Endodermal cell (in vitro differentiated cells): ENCODE results near the gene GTF2F2. TPM values are rescaled to one million over a fixed set of nuclear protein-coding genes. Genes with fewer than 3 reads are reported as not detected.

Source experiments
- DNase-seq: peaks from one replicate; pipeline ENCODE4 v3.0.0-alpha.2; 2017
- H3K27ac ChIP-seq: 2 replicates; pipeline ENCODE4 v1.5.1; 2013; ENCODE audit warnings: mild to moderate bottlenecking, low read depth, low read length, moderate library complexity
- H3K27me3 ChIP-seq: 2 replicates; pipeline ENCODE4 v1.6.1; 2013; ENCODE audit warnings: mild to moderate bottlenecking, low read length, moderate library complexity; ENCODE audit not compliant: insufficient read depth, control insufficient read depth, poor library complexity, severe bottlenecking
- H3K36me3 ChIP-seq: 2 replicates; pipeline ENCODE4 v1.7.0; 2013; ENCODE audit warnings: mild to moderate bottlenecking, low read length, moderate library complexity; ENCODE audit not compliant: control insufficient read depth, insufficient read depth
- H3K4me1 ChIP-seq: one replicate; pipeline ENCODE4 v1.7.0; 2013; ENCODE audit warnings: low read length; ENCODE audit not compliant: control insufficient read depth, insufficient read depth
- H3K4me3 ChIP-seq: 2 replicates; pipeline ENCODE4 v1.5.1; 2013; ENCODE audit warnings: mild to moderate bottlenecking, low read length, moderate library complexity
- H3K9ac ChIP-seq: 2 replicates; pipeline ENCODE4 v1.6.1; 2013; ENCODE audit warnings: mild to moderate bottlenecking, low read length, moderate library complexity; ENCODE audit not compliant: poor library complexity, severe bottlenecking; ENCODE audit errors: extremely low read depth
- H3K9me3 ChIP-seq: 2 replicates; pipeline ENCODE4 v1.6.1; 2013; ENCODE audit warnings: mild to moderate bottlenecking, low read length, moderate library complexity; ENCODE audit not compliant: control insufficient read depth
- H3K27ac Mint-ChIP-seq: 2 replicates; pipeline ENCODE4 v1.8.0; 2020; ENCODE audit warnings: mixed read lengths
- H3K27me3 Mint-ChIP-seq: 2 replicates; pipeline ENCODE4 v1.8.0; 2021; ENCODE audit warnings: mild to moderate bottlenecking, mixed read lengths; ENCODE audit not compliant: insufficient read depth
- H3K36me3 Mint-ChIP-seq: 2 replicates; pipeline ENCODE4 v1.8.0; 2020; ENCODE audit warnings: low read depth, mixed read lengths
- H3K4me1 Mint-ChIP-seq: 2 replicates; pipeline ENCODE4 v1.8.0; 2020; ENCODE audit warnings: mixed read lengths
- H3K4me3 Mint-ChIP-seq: 2 replicates; pipeline ENCODE4 v1.8.0; 2020; ENCODE audit warnings: mild to moderate bottlenecking, moderate library complexity, mixed read lengths
- H3K9me3 Mint-ChIP-seq: 2 replicates; pipeline ENCODE4 v1.8.0; 2020; ENCODE audit warnings: mild to moderate bottlenecking, mixed read lengths
- CTCF ChIP-seq: fragments of 200-600 bp; sonication (generic); conservative IDR thresholded peaks from 2 replicates; pipeline ENCODE4 v1.5.0; 2021; ENCODE audit warnings: antibody characterized with exemption, mild to moderate bottlenecking
- WGBS, 2 experiments: methylation state at CpG; one replicate each; pipeline versions ENCODE4 v1.1.5 to v1.1.7; 2013; ENCODE audit warnings: missing lambda C conversion rate in 2 of 2, mixed read lengths in 1 of 2; ENCODE audit not compliant: insufficient coverage in 1 of 2, insufficient read length in 1 of 2; 5-methylcytosine and 5-hydroxymethylcytosine counted together
- total RNA-seq, 2 donors: library from RNA; stranded (reverse); fragmentation: NEBNext Ultra II Directional in 1 of 2; extraction: Animal tissue kit (Norgen Biotek cat#: 25700) in 1 of 2; gene quantifications; 2 replicates in 1 of 2; 3 replicates in 1 of 2; pipeline ENCODE4 v1.2.1, GENCODE V29; 2021

Gene GTF2F2
- total RNA-seq, 2 donors from 2014 or later: 27.0 to 27.4 TPM

GRCh38 chr13:45196096-45196495, 75.8 kb downstream of the GTF2F2 start:
- WGBS, 2 experiments: 81% methylated on average over 3 of the region's 3 CpGs; no CpG with 5 or more reads in 1 of the 2 experiments
- Histone ChIP-seq H3K27me3 (no peaks in the 10 kb centered on the region), H3K27ac (no peak overlapping the region), H3K9ac (no peak overlapping the region), H3K4me3 (no peak overlapping the region), H3K9me3 (no peaks in the 10 kb centered on the region), H3K4me1 (peaks cover 8% of the 10 kb centered on the region), H3K36me3 (no peaks in the 10 kb centered on the region)
- H3K9me3 Mint-ChIP-seq: no peaks in the 10 kb centered on the region
- no peak for DNase-seq
- TF ChIP-seq CTCF: no peak
- no peak overlapping the region for H3K27ac Mint-ChIP-seq
- H3K27me3 Mint-ChIP-seq: no peaks in the 10 kb centered on the region
- H3K4me3 Mint-ChIP-seq: no peak overlapping the region
- peaks cover 3% of the 10 kb centered on the region for H3K36me3 Mint-ChIP-seq
- peaks cover 27% of the 10 kb centered on the region for H3K4me1 Mint-ChIP-seq

GRCh38 chr13:45196622-45197021, 76.3 kb downstream of the GTF2F2 start:
- no peak for TF ChIP-seq CTCF
- peak overlapping the region; percentile 62 for H3K27ac Mint-ChIP-seq
- no peak for DNase-seq
- WGBS, 2 experiments: 96 to 100% methylated on average over 1 of the region's 1 CpG
- H3K4me1 Mint-ChIP-seq: peaks cover 27% of the 10 kb centered on the region
- Histone ChIP-seq H3K27me3 (no peaks in the 10 kb centered on the region), H3K36me3 (peaks cover 3% of the 10 kb centered on the region), H3K27ac (no peak overlapping the region), H3K4me1 (peaks cover 8% of the 10 kb centered on the region), H3K9ac (no peak overlapping the region), H3K9me3 (no peaks in the 10 kb centered on the region), H3K4me3 (no peak overlapping the region)
- H3K36me3 Mint-ChIP-seq: peaks cover 5% of the 10 kb centered on the region
- H3K27me3 Mint-ChIP-seq: no peaks in the 10 kb centered on the region
- no peak overlapping the region for H3K4me3 Mint-ChIP-seq
- H3K9me3 Mint-ChIP-seq: no peaks in the 10 kb centered on the region

GRCh38 chr13:45198041-45198440, 77.7 kb downstream of the GTF2F2 start:
- Mint-ChIP-seq H3K27me3 (no peaks in the 10 kb centered on the region), H3K36me3 (peaks cover 14% of the 10 kb centered on the region), H3K9me3 (no peaks in the 10 kb centered on the region), H3K27ac (peak overlapping the region; percentile 57), H3K4me3 (no peak overlapping the region), H3K4me1 (peaks cover 27% of the 10 kb centered on the region)
- WGBS, 2 experiments: 86 to 100% methylated on average over 1 to 2 of the region's 2 CpGs
- no peak overlapping the region for H3K9ac ChIP-seq
- H3K27me3 ChIP-seq: no peaks in the 10 kb centered on the region
- peaks cover 8% of the 10 kb centered on the region for H3K4me1 ChIP-seq
- no peak for DNase-seq
- TF ChIP-seq CTCF: no peak
- H3K27ac ChIP-seq: no peak overlapping the region
- peaks cover 5% of the 10 kb centered on the region for H3K36me3 ChIP-seq
- no peaks in the 10 kb centered on the region for H3K9me3 ChIP-seq
- no peak overlapping the region for H3K4me3 ChIP-seq
